CD14-positive monocyte (primary cell): ENCODE results near the gene CCDC88B. TPM values are rescaled to one million over a fixed set of nuclear protein-coding genes. Genes with fewer than 3 reads are reported as not detected.
A peak's percentile ranks its signal among the peaks of the same experiment; 100 is the strongest.

Experiments used
- DNase-seq, 3 donors: peaks; one replicate each; pipeline ENCODE4 v3.0.0-alpha.2; 2011 to 2022
- H2AFZ ChIP-seq: 2 replicates; pipeline ENCODE4 v1.6.0; 2012; ENCODE audit warnings: mild to moderate bottlenecking, low read depth, low read length, inconsistent platforms; ENCODE audit not compliant: insufficient read depth, poor library complexity, severe bottlenecking
- H3K27ac ChIP-seq, 2 donors: 1 replicate in 1 of 2; 2 replicates in 1 of 2; pipeline ENCODE4 v1.5.1; 2012 to 2013; ENCODE audit warnings: low read length in 2 of 2, control low read depth in 1 of 2, inconsistent platforms in 1 of 2, low read depth in 1 of 2, mild to moderate bottlenecking in 1 of 2
- H3K27me3 ChIP-seq, 2 donors: one replicate each; pipeline versions ENCODE4 v1.6.0 to v1.6.1; 2011 to 2013; ENCODE audit warnings: low read length in 2 of 2; ENCODE audit not compliant: control insufficient read depth in 2 of 2, insufficient read depth in 2 of 2
- H3K36me3 ChIP-seq, 2 donors: replicated peaks in 1 of 2; 1 replicate in 1 of 2; 2 replicates in 1 of 2; pipeline versions ENCODE4 v1.5.1 to v1.6.1; 2012 to 2013; ENCODE audit warnings: low read length in 2 of 2, control low read depth in 1 of 2, inconsistent platforms in 1 of 2, mild to moderate bottlenecking in 1 of 2; ENCODE audit not compliant: insufficient read depth in 2 of 2, control insufficient read depth in 1 of 2
- H3K4me1 ChIP-seq, 2 donors: 1 replicate in 1 of 2; 2 replicates in 1 of 2; pipeline versions ENCODE4 v1.5.1 to v1.6.1; 2012 to 2013; ENCODE audit warnings: low read length in 2 of 2, control low read depth in 1 of 2, inconsistent platforms in 1 of 2, mild to moderate bottlenecking in 1 of 2, moderate library complexity in 1 of 2; ENCODE audit not compliant: insufficient read depth in 2 of 2, control insufficient read depth in 1 of 2
- H3K4me2 ChIP-seq: replicated peaks from 2 replicates; pipeline ENCODE3; 2012; ENCODE audit warnings: low read length, moderate library complexity, mild to moderate bottlenecking; ENCODE audit not compliant: poor library complexity, severe bottlenecking; ENCODE audit errors: extremely low read depth
- H3K4me3 ChIP-seq, 3 experiments: fragments of 200-600 bp in 1 of 3; sonication (generic) in 1 of 3; replicated peaks in 1 of 3; 1 replicate in 2 of 3; 2 replicates in 1 of 3; pipeline ENCODE4 v1.5.1; 2011 to 2013; ENCODE audit warnings: low read length in 3 of 3, mild to moderate bottlenecking in 3 of 3, control low read depth in 2 of 3, low read depth in 2 of 3, inconsistent platforms in 1 of 3, moderate library complexity in 1 of 3
- H3K79me2 ChIP-seq: 2 replicates; pipeline ENCODE4 v1.6.0; 2012; ENCODE audit warnings: mild to moderate bottlenecking, control low read depth, inconsistent platforms, low read length, moderate library complexity; ENCODE audit not compliant: insufficient read depth
- H3K9ac ChIP-seq: 2 replicates; pipeline ENCODE4 v1.6.0; 2017; ENCODE audit warnings: low read length, mild to moderate bottlenecking; ENCODE audit not compliant: insufficient read depth, poor library complexity, severe bottlenecking
- H3K9me3 ChIP-seq, 2 donors: replicated peaks in 1 of 2; 1 replicate in 1 of 2; 2 replicates in 1 of 2; pipeline versions ENCODE4 v1.5.1 to v1.6.1; 2012 to 2013; ENCODE audit warnings: low read length in 2 of 2, control low read depth in 1 of 2; ENCODE audit not compliant: control insufficient read depth in 1 of 2, insufficient read depth in 1 of 2
- H4K20me1 ChIP-seq: 2 replicates; pipeline ENCODE4 v1.6.0; 2012; ENCODE audit warnings: mild to moderate bottlenecking, low read length, control low read depth, moderate library complexity; ENCODE audit not compliant: insufficient read depth
- H3K27ac Mint-ChIP-seq, 7 donors: one replicate each; pipeline ENCODE4 v1.8.0; 2020; ENCODE audit warnings: mild to moderate bottlenecking in 7 of 7, mixed read lengths in 7 of 7, moderate library complexity in 6 of 7, inconsistent platforms in 2 of 7
- H3K27me3 Mint-ChIP-seq, 3 donors: one replicate each; pipeline ENCODE4 v1.8.0; 2021 to 2022; ENCODE audit warnings: low read depth in 3 of 3, mild to moderate bottlenecking in 3 of 3, mixed read lengths in 3 of 3, moderate library complexity in 3 of 3, inconsistent platforms in 1 of 3
- H3K36me3 Mint-ChIP-seq, 2 donors: one replicate each; pipeline ENCODE4 v1.8.0; 2020; ENCODE audit warnings: mixed read lengths in 2 of 2, inconsistent platforms in 1 of 2, mild to moderate bottlenecking in 1 of 2
- H3K4me1 Mint-ChIP-seq: one replicate; pipeline ENCODE4 v1.8.0; 2020; ENCODE audit warnings: mild to moderate bottlenecking, mixed read lengths
- H3K4me3 Mint-ChIP-seq, 2 donors: one replicate each; pipeline ENCODE4 v1.8.0; 2020; ENCODE audit warnings: mild to moderate bottlenecking in 2 of 2, mixed read lengths in 2 of 2, moderate library complexity in 1 of 2
- H3K9me3 Mint-ChIP-seq, 7 donors: one replicate each; pipeline ENCODE4 v1.8.0; 2020 to 2022; ENCODE audit warnings: mixed read lengths in 7 of 7, mild to moderate bottlenecking in 6 of 7, moderate library complexity in 6 of 7, inconsistent platforms in 2 of 7
- WGBS: methylation state at CpG from one replicate; pipeline ENCODE4 v1.1.5; 2013; ENCODE audit warnings: missing lambda C conversion rate; ENCODE audit not compliant: insufficient coverage; 5-methylcytosine and 5-hydroxymethylcytosine counted together
- intact Hi-C, 2 donors: fragments of 100-400 bp; cut with micrococcal nuclease; formaldehyde crosslinking; loops; one replicate each; pipeline versions ENCODE4 v1.15.0 to v1.15.1; 2023
- polyA plus RNA-seq, 3 donors: library from polyadenylated mRNA; depleted of rRNA in 1 of 3; unstranded in 2 of 3; stranded (reverse) in 1 of 3; fragments of 300-500 nt in 2 of 3; fragments of >200 nt in 1 of 3; fragmentation: Illumina TruSeq in 2 of 3; gene quantifications; 1 replicate in 2 of 3; 2 replicates in 1 of 3; pipeline ENCODE4 v1.2.3, GENCODE V29; 2012 to 2021
- TF ChIP-seq, protein P1 (sequence below): fragments of 200-600 bp; IDR thresholded peaks from one replicate; pipeline ENCODE4 v1.8.0; 2022; ENCODE audit warnings: antibody characterized with exemption, mild to moderate bottlenecking

CCDC88B gene
- polyA plus RNA-seq, 3 donors: 8.2 to 215 (median 18.9) TPM

- Histone ChIP-seq H3K4me2 (no peak overlapping the region), H3K9ac (no peak overlapping the region), H3K36me3 (peaks cover 58 to 80% of the 10 kb centered on the region in 2 donors), H3K4me3 (no peak overlapping the region), H2AFZ (no peak overlapping the region), H3K27me3 (no peaks in the 10 kb centered on the region), H4K20me1 (peaks cover 81% of the 10 kb centered on the region), H3K27ac (no peak overlapping the region), H3K4me1 (peaks cover 16 to 26% of the 10 kb centered on the region in 2 donors), H3K79me2 (peaks cover 4% of the 10 kb centered on the region), H3K9me3 (no peaks in the 10 kb centered on the region)
- 95% methylated on average over 16 of the region's 18 CpGs for WGBS
- H3K27ac Mint-ChIP-seq: no peak overlapping the region
- no peak overlapping the region for H3K4me3 Mint-ChIP-seq
- H3K36me3 Mint-ChIP-seq: peaks cover 36 to 81% of the 10 kb centered on the region in 2 donors
- H3K27me3 Mint-ChIP-seq: no peaks in the 10 kb centered on the region
- H3K9me3 Mint-ChIP-seq: peaks cover 0 to 1% (median 0%) of the 10 kb centered on the region in 7 donors
- TF ChIP-seq, protein P1, sequence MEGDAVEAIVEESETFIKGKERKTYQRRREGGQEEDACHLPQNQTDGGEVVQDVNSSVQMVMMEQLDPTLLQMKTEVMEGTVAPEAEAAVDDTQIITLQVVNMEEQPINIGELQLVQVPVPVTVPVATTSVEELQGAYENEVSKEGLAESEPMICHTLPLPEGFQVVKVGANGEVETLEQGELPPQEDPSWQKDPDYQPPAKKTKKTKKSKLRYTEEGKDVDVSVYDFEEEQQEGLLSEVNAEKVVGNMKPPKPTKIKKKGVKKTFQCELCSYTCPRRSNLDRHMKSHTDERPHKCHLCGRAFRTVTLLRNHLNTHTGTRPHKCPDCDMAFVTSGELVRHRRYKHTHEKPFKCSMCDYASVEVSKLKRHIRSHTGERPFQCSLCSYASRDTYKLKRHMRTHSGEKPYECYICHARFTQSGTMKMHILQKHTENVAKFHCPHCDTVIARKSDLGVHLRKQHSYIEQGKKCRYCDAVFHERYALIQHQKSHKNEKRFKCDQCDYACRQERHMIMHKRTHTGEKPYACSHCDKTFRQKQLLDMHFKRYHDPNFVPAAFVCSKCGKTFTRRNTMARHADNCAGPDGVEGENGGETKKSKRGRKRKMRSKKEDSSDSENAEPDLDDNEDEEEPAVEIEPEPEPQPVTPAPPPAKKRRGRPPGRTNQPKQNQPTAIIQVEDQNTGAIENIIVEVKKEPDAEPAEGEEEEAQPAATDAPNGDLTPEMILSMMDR: no peak
- DNase-seq: no peak
- H3K4me1 Mint-ChIP-seq: peaks cover 20% of the 10 kb centered on the region
- intact Hi-C loops: no loop called here
Measured at GRCh38 chr11:64351136-64351631, 11.2 kb downstream of the CCDC88B start.

DNA sequence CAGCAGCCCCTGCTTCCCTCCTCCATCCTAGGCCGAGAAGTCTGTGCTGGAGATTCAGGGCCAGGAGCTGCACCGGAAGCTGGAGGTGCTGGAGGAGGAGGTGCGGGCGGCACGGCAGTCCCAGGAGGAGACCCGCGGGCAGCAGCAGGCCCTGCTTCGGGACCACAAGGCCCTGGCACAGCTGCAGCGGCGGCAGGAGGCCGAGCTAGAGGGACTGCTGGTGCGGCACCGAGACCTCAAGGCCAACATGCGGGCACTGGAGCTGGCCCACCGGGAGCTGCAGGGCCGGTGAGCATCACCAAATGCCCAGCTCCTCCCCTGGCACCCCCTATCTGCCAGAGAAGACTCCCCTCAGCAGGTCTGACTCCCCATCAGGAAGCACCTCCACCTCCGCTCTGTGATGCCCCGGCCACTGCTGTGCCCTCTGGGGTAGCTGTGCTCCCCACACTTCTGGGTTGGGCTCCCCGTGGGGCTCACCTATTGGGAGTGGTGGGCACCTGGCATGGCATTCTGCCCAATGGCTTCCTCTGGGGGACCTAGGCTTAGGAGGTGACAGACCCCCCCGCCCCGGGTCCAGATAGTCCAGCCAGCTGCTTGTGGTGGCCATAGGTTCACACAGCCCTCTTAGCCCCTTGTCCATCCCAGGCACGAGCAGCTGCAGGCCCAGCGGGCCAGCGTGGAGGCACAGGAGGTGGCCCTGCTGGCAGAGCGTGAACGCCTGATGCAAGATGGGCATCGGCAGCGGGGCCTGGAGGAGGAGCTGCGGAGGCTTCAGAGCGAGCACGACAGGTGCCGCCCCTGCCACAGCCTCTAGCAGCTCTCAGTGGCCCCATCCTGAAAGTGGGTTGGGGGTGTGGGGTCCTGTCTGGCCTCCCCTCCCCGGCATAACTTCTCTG, 12.3 kb downstream of the CCDC88B start:
- H3K79me2 ChIP-seq: peaks cover 1% of the 10 kb centered on the region
- H3K9me3 ChIP-seq: no peaks in the 10 kb centered on the region
- Mint-ChIP-seq H3K4me3 (no peak overlapping the region), H3K4me1 (peaks cover 13% of the 10 kb centered on the region), H3K36me3 (peaks cover 37 to 81% of the 10 kb centered on the region in 2 donors), H3K27me3 (no peaks in the 10 kb centered on the region), H3K9me3 (peaks cover 0 to 1% (median 0%) of the 10 kb centered on the region in 7 donors), H3K27ac (peak overlapping the region in 2 of 7 donors; percentile 12 to 54)
- peaks cover 85% of the 10 kb centered on the region for H4K20me1 ChIP-seq
- H3K27ac ChIP-seq: no peak overlapping the region
- H3K4me1 ChIP-seq: peaks cover 15 to 24% of the 10 kb centered on the region in 2 donors
- H3K36me3 ChIP-seq: peaks cover 64 to 85% of the 10 kb centered on the region in 2 donors
- no peak overlapping the region for H3K4me3 ChIP-seq
- H3K4me2 ChIP-seq: no peak overlapping the region
- intact Hi-C loops: no loop called here
- no peak for DNase-seq
- TF ChIP-seq, protein P1: no peak
- WGBS: 92% methylated on average over 30 of the region's 33 CpGs
- no peaks in the 10 kb centered on the region for H3K27me3 ChIP-seq
- no peak overlapping the region for H3K9ac ChIP-seq
- no peak overlapping the region for H2AFZ ChIP-seq
